ENCODE measurements around the gene PSAT1. TPM values are rescaled to one million over a fixed set of nuclear protein-coding genes. Genes with fewer than 3 reads are reported as not detected.

PSAT1 gene
- total RNA-seq, 1 experiment from 2014 or later: 215 TPM

DNA sequence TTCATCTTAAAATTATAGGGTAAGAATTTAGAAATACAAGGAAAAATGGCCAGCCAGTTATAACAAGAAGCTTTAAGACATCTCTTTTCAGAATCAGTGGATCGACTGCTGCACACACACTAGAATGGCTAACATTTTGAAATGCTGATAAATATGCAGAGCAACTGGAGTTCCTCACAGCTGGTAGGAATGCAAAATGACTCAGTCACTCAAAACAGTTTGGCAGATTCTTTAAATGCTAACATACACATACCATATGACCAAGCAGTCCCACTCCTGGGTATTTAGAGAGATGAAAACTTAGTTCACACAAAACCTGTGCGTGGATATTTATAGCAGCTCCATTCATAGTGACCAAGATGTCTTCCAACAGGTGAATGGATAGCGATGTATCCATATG, 23.2 kb upstream of the PSAT1 start:
- H2AK5ac ChIP-seq (ENCODE audit: insufficient read length, low read length): no peak overlapping the region
- H2BK20ac ChIP-seq (ENCODE audit: low read depth, low read length, poor library complexity, severe bottlenecking): no peak overlapping the region
- H3K27ac Mint-ChIP-seq: peak overlapping the region in 1 of 3 experiments; percentile 9; a peak in 1 of 7 replicates
- H3K23me2 ChIP-seq (ENCODE audit: insufficient read length, low read depth, low read length, poor library complexity, severe bottlenecking): no peaks in the 10 kb centered on the region
- no peak overlapping the region for H2BK12ac ChIP-seq (ENCODE audit: insufficient read length, low read depth, low read length)
- H3K4me2 ChIP-seq (ENCODE audit: insufficient read depth, insufficient read length, low read length): no peak overlapping the region
- DNase-seq: no peak
- H2BK15ac ChIP-seq (ENCODE audit: low read depth, low read length): no peak overlapping the region
- no peak overlapping the region for H2BK5ac ChIP-seq (ENCODE audit: insufficient read length, low read length)
- H3K56ac ChIP-seq (ENCODE audit: insufficient read length, low read depth, low read length): no peak overlapping the region
- H2BK120ac ChIP-seq (ENCODE audit: low read depth, low read length, poor library complexity, severe bottlenecking): no peak overlapping the region
- no peak overlapping the region for H3K18ac ChIP-seq (ENCODE audit: insufficient read length, low read depth, low read length)
- H3K4ac ChIP-seq (ENCODE audit: low read depth, low read length): no peak overlapping the region
- no peak overlapping the region for H3K9ac ChIP-seq (ENCODE audit: extremely low read depth, insufficient read length, low read length)
- no peak overlapping the region for H3K27ac ChIP-seq (ENCODE audit: insufficient read length, low read depth, low read length)
- no CpG with 5 or more reads among the region's 3 CpGs for WGBS (ENCODE audit: extremely low coverage, insufficient read length, low lambda C conversion rate)
- H3T11ph ChIP-seq (ENCODE audit: low read length): no peak overlapping the region
- H3K79me1 ChIP-seq (ENCODE audit: insufficient read depth, low read depth, low read length, poor library complexity, severe bottlenecking): no peaks in the 10 kb centered on the region
- no peaks in the 10 kb centered on the region for H4K20me1 ChIP-seq (ENCODE audit: control insufficient read depth, insufficient read depth, insufficient read length)
- no peaks in the 10 kb centered on the region for H3K27me3 ChIP-seq (ENCODE audit: insufficient read depth, low read length)
- peaks cover 4 to 26% (median 22%) of the 10 kb centered on the region in 3 experiments; a peak in 6 of 7 replicates for H3K36me3 Mint-ChIP-seq (ENCODE audit: insufficient read depth in 1 of 3, low read depth in 3 of 3)
- H3K4me3 Mint-ChIP-seq: no peak overlapping the region
- H3K4me1 ChIP-seq (ENCODE audit: insufficient read depth, low read length): no peaks in the 10 kb centered on the region
- no peak overlapping the region for H4K91ac ChIP-seq (ENCODE audit: insufficient read length, low read depth, low read length)
- H3K9me3 ChIP-seq (ENCODE audit: control insufficient read depth, low read depth, low read length): no peaks in the 10 kb centered on the region
- H3K27me3 Mint-ChIP-seq (ENCODE audit: low read depth): no peaks in the 10 kb centered on the region
- H3K79me2 ChIP-seq (ENCODE audit: insufficient read depth, low read length): no peaks in the 10 kb centered on the region
- H3K4me1 Mint-ChIP-seq: 0 out of 4 replicates have a peak, but pooled peaks cover 0 to 3% of the 10 kb centered on the region in 2 experiments
- no peak overlapping the region for H4K5ac ChIP-seq (ENCODE audit: insufficient read length, low read depth, low read length)
- H3K9me3 Mint-ChIP-seq: no peaks in the 10 kb centered on the region
- no peak overlapping the region for H2AFZ ChIP-seq (ENCODE audit: low read length)
- no peak overlapping the region for H3K23ac ChIP-seq (ENCODE audit: insufficient read length, low read depth, low read length)
- TF ChIP-seq, protein P1, sequence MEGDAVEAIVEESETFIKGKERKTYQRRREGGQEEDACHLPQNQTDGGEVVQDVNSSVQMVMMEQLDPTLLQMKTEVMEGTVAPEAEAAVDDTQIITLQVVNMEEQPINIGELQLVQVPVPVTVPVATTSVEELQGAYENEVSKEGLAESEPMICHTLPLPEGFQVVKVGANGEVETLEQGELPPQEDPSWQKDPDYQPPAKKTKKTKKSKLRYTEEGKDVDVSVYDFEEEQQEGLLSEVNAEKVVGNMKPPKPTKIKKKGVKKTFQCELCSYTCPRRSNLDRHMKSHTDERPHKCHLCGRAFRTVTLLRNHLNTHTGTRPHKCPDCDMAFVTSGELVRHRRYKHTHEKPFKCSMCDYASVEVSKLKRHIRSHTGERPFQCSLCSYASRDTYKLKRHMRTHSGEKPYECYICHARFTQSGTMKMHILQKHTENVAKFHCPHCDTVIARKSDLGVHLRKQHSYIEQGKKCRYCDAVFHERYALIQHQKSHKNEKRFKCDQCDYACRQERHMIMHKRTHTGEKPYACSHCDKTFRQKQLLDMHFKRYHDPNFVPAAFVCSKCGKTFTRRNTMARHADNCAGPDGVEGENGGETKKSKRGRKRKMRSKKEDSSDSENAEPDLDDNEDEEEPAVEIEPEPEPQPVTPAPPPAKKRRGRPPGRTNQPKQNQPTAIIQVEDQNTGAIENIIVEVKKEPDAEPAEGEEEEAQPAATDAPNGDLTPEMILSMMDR (conservative IDR thresholded peaks at IDR 0.05): no peak
- no peak overlapping the region for H4K8ac ChIP-seq (replicated peaks; ENCODE audit: insufficient read length, low read depth, low read length)
- no peak overlapping the region for H3K14ac ChIP-seq (ENCODE audit: insufficient read depth, low read length)
